ENCODE measurements around the gene DPY19L1.
"Not testable (repeated sequence)": the region's sequence is repeated elsewhere in the genome, so short reads cannot be mapped to it uniquely, and the experiment has no call there.

Gene DPY19L1

GRCh38 chr7:34889951-34890350 is 147.3 kb downstream of the DPY19L1 start:
- DNase-seq (ENCODE audit: extremely low spot score) = no peak
- ChIA-PET POLR2A (no interaction called here), CTCF (no interaction called here)
- no peak for TF ChIP-seq NFRKB (IDR thresholded peaks at IDR 0.05)
- TF ChIP-seq SP1 (IDR thresholded peaks at IDR 0.05) = no peak
- TF ChIP-seq L3MBTL2 (conservative IDR thresholded peaks at IDR 0.05) = no peak
- no peak for TF ChIP-seq HDGF (IDR thresholded peaks at IDR 0.05; ENCODE audit: borderline replicate concordance)
- TF ChIP-seq FOXK2 (IDR thresholded peaks at IDR 0.05) = no peak
- TF ChIP-seq PKNOX1 (IDR thresholded peaks at IDR 0.05) = peak; percentile 8; the same call in 1 of the 2 replicates
- TF ChIP-seq LEF1 (IDR thresholded peaks at IDR 0.05; ENCODE audit: borderline replicate concordance) = no peak

- ChIA-PET POLR2A (no interaction called here), CTCF (no interaction called here)
- DNase-seq (ENCODE audit: extremely low spot score) = no peak
- TF ChIP-seq HDGF (IDR thresholded peaks at IDR 0.05; ENCODE audit: borderline replicate concordance) = no peak
These were observed 150.4 kb downstream of the DPY19L1 start for GRCh38 chr7:34886856-34887255.

GRCh38 chr7:34883855-34884254 is 153.4 kb downstream of the DPY19L1 start:
- CTCF ChIA-PET; POLR2A ChIA-PET; DNase-seq (ENCODE audit: extremely low spot score): not testable (repeated sequence)

GRCh38 chr7:34879871-34880270 is 157.4 kb downstream of the DPY19L1 start:
- CTCF ChIA-PET = no interaction called here
- DNase-seq (ENCODE audit: extremely low spot score) = no peak
- POLR2A ChIA-PET = no interaction called here
- no peak for TF ChIP-seq TARDBP (IDR thresholded peaks at IDR 0.05)
- no peak for TF ChIP-seq FOXK2 (IDR thresholded peaks at IDR 0.05)
- TF ChIP-seq SP1 (IDR thresholded peaks at IDR 0.05) = no peak
- no peak for TF ChIP-seq BHLHE40 (IDR thresholded peaks at IDR 0.05; ENCODE audit: borderline replicate concordance)
- no peak for TF ChIP-seq FOXM1 (IDR thresholded peaks at IDR 0.05; ENCODE audit: borderline replicate concordance)
- TF ChIP-seq LEF1 (IDR thresholded peaks at IDR 0.05; ENCODE audit: borderline replicate concordance) = no peak
- no peak for TF ChIP-seq L3MBTL2 (conservative IDR thresholded peaks at IDR 0.05)

GRCh38 chr7:34878944-34879735 is 158.1 kb downstream of the DPY19L1 start:
- POLR2A ChIA-PET, CTCF ChIA-PET: not testable (repeated sequence)

More at GRCh38 chr7:34878944-34879735, 158.1 kb downstream of the DPY19L1 start:
- DNase-seq (ENCODE audit: extremely low spot score) = not testable (repeated sequence)
